Vagina (tissue), 2 donors: ENCODE measurements around the gene PCSK1.

Experiments
- CTCF ChIP-seq, 3 experiments: fragments of 450-650 bp in 2 of 3; fragments of 200-600 bp in 1 of 3; sonication (generic) in 1 of 3; IDR thresholded peaks; one replicate each; pipeline ENCODE4 v1.5.1; 2017 to 2019; ENCODE audit warnings: antibody characterized with exemption in 3 of 3, mild to moderate bottlenecking in 2 of 3, moderate library complexity in 2 of 3
- POLR2A ChIP-seq, 2 donors: fragments of 450-650 bp; IDR thresholded peaks; one replicate each; pipeline ENCODE4 v1.6.1; 2017; ENCODE audit warnings: antibody characterized with exemption in 2 of 2, mild to moderate bottlenecking in 2 of 2, moderate library complexity in 2 of 2
- POLR2AphosphoS5 ChIP-seq, 2 donors: sonication (generic); formaldehyde crosslinking; IDR thresholded peaks; one replicate each; pipeline ENCODE4 v1.9.0; 2017; ENCODE audit warnings: antibody characterized with exemption in 2 of 2, mild to moderate bottlenecking in 2 of 2, low read depth in 1 of 2; ENCODE audit not compliant: insufficient read depth in 1 of 2

GRCh38 chr5:96412868-96413449, 20.1 kb downstream of the PCSK1 start:
- TF ChIP-seq CTCF (IDR thresholded peaks at IDR 0.05) (no peak), POLR2A (IDR thresholded peaks at IDR 0.05) (no peak), POLR2AphosphoS5 (IDR thresholded peaks at IDR 0.05; ENCODE audit: insufficient read depth in 1 of 2, low read depth in 1 of 2) (no peak)
